ENCODE results near the gene ANKRD42. TPM values are rescaled to one million over a fixed set of nuclear protein-coding genes. Genes with fewer than 3 reads are reported as not detected.
"Not testable (repeated sequence)": the region's sequence is repeated elsewhere in the genome, so short reads cannot be mapped to it uniquely, and the experiment has no call there.

ANKRD42 gene
- total and polyA plus RNA-seq, 2 donors (not counting 3 experiments of a cell fraction or from before 2014, with no cell fraction given): 3.3 to 6.6 TPM

DNA sequence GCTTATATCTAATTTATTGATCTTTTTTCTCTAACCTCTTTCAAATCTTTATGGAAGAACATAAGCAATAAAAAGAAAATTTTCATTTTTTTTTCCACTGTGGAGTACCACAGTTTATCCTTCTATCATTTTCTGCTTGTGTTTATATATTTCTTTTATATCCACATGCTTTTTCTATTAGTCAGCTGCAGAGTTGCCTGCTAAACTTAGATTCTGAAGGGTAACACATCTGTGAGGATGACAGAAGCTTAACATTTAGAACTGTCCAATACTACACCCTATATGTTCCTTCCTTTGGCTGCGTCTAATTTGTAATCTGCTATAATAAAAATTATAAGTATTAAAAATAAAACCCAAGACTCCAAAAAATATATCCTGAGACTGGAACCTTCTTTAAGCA lies 71.8 kb downstream of the ANKRD42 start:
- intact Hi-C loops (cut with micrococcal nuclease): no loop called here
- Histone ChIP-seq H3K4me2 (ENCODE audit: insufficient read depth, low read length) (no peak overlapping the region), H3K9ac (replicated peaks; ENCODE audit: extremely low read depth, insufficient read depth, low read length) (no peak overlapping the region), H3K9me3 (replicated peaks; ENCODE audit: control insufficient read depth, insufficient read depth, low read length) (no peaks in the 10 kb centered on the region), H3K27ac (ENCODE audit: insufficient read depth, low read depth, low read length) (no peak overlapping the region), H3K4me3 (replicated peaks in 1 of 3; ENCODE audit: insufficient read depth in 1 of 3, low read depth in 1 of 3, low read length in 3 of 3) (no peak overlapping the region), H3K79me2 (ENCODE audit: control insufficient read depth, insufficient read depth, low read length) (no peaks in the 10 kb centered on the region), H3K4me1 (ENCODE audit: control insufficient read depth, extremely low read depth, insufficient read depth, low read length) (no peaks in the 10 kb centered on the region), H4K20me1 (replicated peaks; ENCODE audit: control insufficient read depth, extremely low read depth, insufficient read depth, low read length) (no peaks in the 10 kb centered on the region), H3K27me3 (ENCODE audit: control insufficient read depth in 2 of 2, insufficient read depth in 2 of 2, low read length in 2 of 2) (no peaks in the 10 kb centered on the region), H3K9me1 (replicated peaks; ENCODE audit: control insufficient read depth, extremely low read depth, insufficient read depth, low read length) (no peaks in the 10 kb centered on the region), H2AFZ (ENCODE audit: low read depth, low read length) (no peak overlapping the region), H3K36me3 (ENCODE audit: control insufficient read depth in 2 of 2, extremely low read depth in 1 of 2, insufficient read depth in 2 of 2, low read length in 2 of 2) (peaks cover 5% of the 10 kb centered on the region in 2 experiments)
- dilution Hi-C loops (cut with MboI; ENCODE audit: extremely low pct_ligation_motif_present, low sequenced_read_pairs): no loop called here
- FAIRE-seq (no peak), DNase-seq (ENCODE audit: low read depth, low spot score) (no peak)
- CTCF ChIA-PET: interaction anchor here (0.7 to 1.0 kb wide), 2 partner anchors 11 to 15 kb away, joined by 3 read pairs; no protein-coding TSS in a partner anchor
- POLR2A ChIA-PET: no interaction called here
- no TSS peak for BruUV-seq (replicated peaks)
- TF ChIP-seq FOS (IDR thresholded peaks at IDR 0.05; ENCODE audit: borderline replicate concordance, insufficient read depth, low read length) (no peak), POLR2A (IDR thresholded peaks at IDR 0.05; ENCODE audit: low read depth, low read length) (no peak), GATA2 (IDR thresholded peaks at IDR 0.05; ENCODE audit: insufficient read depth, insufficient read length, low read depth, low read length) (no peak)
- TF ChIP-seq, protein P1, sequence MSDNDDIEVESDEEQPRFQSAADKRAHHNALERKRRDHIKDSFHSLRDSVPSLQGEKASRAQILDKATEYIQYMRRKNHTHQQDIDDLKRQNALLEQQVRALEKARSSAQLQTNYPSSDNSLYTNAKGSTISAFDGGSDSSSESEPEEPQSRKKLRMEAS (IDR thresholded peaks at IDR 0.05; ENCODE audit: insufficient read depth, insufficient read length): no peak
- TF ChIP-seq, protein P2, sequence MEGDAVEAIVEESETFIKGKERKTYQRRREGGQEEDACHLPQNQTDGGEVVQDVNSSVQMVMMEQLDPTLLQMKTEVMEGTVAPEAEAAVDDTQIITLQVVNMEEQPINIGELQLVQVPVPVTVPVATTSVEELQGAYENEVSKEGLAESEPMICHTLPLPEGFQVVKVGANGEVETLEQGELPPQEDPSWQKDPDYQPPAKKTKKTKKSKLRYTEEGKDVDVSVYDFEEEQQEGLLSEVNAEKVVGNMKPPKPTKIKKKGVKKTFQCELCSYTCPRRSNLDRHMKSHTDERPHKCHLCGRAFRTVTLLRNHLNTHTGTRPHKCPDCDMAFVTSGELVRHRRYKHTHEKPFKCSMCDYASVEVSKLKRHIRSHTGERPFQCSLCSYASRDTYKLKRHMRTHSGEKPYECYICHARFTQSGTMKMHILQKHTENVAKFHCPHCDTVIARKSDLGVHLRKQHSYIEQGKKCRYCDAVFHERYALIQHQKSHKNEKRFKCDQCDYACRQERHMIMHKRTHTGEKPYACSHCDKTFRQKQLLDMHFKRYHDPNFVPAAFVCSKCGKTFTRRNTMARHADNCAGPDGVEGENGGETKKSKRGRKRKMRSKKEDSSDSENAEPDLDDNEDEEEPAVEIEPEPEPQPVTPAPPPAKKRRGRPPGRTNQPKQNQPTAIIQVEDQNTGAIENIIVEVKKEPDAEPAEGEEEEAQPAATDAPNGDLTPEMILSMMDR (IDR thresholded peaks at IDR 0.05; ENCODE audit: extremely low read depth in 1 of 2, insufficient read depth in 1 of 2, low read depth in 1 of 2, low read length in 2 of 2): no peak

DNA sequence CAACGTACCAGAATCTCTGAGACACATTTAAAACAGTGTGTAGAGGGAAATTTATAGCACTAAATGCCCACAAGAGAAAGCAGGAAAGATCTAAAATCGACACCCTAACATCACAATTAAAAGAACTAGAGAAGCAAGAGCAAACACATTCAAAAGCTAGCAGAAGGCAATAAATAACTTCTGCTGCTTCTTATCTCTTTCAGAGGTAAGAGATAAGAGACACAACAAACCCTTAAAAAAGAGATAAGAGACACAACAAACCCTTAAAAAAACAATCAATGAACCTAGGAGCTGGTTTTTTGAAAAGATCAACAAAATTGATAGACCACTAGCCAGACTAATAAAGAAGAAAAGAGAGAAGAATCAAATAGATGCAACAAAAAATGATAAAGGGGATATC lies 75.6 kb downstream of the ANKRD42 start:
- H3K27ac ChIP-seq (ENCODE audit: insufficient read depth, low read depth, low read length); H2AFZ ChIP-seq (ENCODE audit: low read depth, low read length); H3K4me1 ChIP-seq (ENCODE audit: control insufficient read depth, extremely low read depth, insufficient read depth, low read length); H3K4me2 ChIP-seq (ENCODE audit: insufficient read depth, low read length); DNase-seq (ENCODE audit: low read depth, low spot score); H3K9me3 ChIP-seq (replicated peaks; ENCODE audit: control insufficient read depth, insufficient read depth, low read length); H3K27me3 ChIP-seq (ENCODE audit: control insufficient read depth in 2 of 2, insufficient read depth in 2 of 2, low read length in 2 of 2); dilution Hi-C loops (cut with MboI; ENCODE audit: extremely low pct_ligation_motif_present, low sequenced_read_pairs); H3K9ac ChIP-seq (replicated peaks; ENCODE audit: extremely low read depth, insufficient read depth, low read length); H4K20me1 ChIP-seq (replicated peaks; ENCODE audit: control insufficient read depth, extremely low read depth, insufficient read depth, low read length); H3K79me2 ChIP-seq (ENCODE audit: control insufficient read depth, insufficient read depth, low read length); H3K9me1 ChIP-seq (replicated peaks; ENCODE audit: control insufficient read depth, extremely low read depth, insufficient read depth, low read length); POLR2A ChIA-PET; BruUV-seq (replicated peaks); H3K4me3 ChIP-seq (replicated peaks in 1 of 3; ENCODE audit: insufficient read depth in 1 of 3, low read depth in 1 of 3, low read length in 3 of 3); CTCF ChIA-PET; FAIRE-seq; intact Hi-C loops (cut with micrococcal nuclease): not testable (repeated sequence)
- peaks cover 10 to 16% of the 10 kb centered on the region in 2 experiments for H3K36me3 ChIP-seq (ENCODE audit: control insufficient read depth in 2 of 2, extremely low read depth in 1 of 2, insufficient read depth in 2 of 2, low read length in 2 of 2)

DNA sequence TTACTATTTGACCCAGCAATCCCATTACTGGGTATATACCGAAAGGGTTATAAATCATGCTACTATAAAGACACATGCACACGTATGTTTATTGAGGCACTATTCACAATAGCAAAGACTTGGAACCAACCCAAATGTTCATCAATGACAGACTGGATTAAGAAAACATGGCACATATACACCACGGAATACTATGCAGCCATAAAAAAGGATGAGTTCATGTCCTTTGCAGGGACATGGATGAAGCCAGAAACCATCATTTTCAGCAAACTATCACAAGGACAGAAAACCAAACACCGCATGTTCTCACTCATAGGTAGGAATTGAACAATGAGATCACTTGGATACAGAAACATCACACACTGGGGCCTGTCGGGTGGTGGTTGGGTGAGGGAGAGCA lies 78.2 kb downstream of the ANKRD42 start:
- BruUV-seq (replicated peaks); H2AFZ ChIP-seq (ENCODE audit: low read depth, low read length); dilution Hi-C loops (cut with MboI; ENCODE audit: extremely low pct_ligation_motif_present, low sequenced_read_pairs); intact Hi-C loops (cut with micrococcal nuclease); H3K27ac ChIP-seq (ENCODE audit: insufficient read depth, low read depth, low read length); H3K4me1 ChIP-seq (ENCODE audit: control insufficient read depth, extremely low read depth, insufficient read depth, low read length); H4K20me1 ChIP-seq (replicated peaks; ENCODE audit: control insufficient read depth, extremely low read depth, insufficient read depth, low read length); H3K9ac ChIP-seq (replicated peaks; ENCODE audit: extremely low read depth, insufficient read depth, low read length); H3K27me3 ChIP-seq (ENCODE audit: control insufficient read depth in 2 of 2, insufficient read depth in 2 of 2, low read length in 2 of 2); DNase-seq (ENCODE audit: low read depth, low spot score); H3K4me3 ChIP-seq (replicated peaks in 1 of 3; ENCODE audit: insufficient read depth in 1 of 3, low read depth in 1 of 3, low read length in 3 of 3); H3K9me1 ChIP-seq (replicated peaks; ENCODE audit: control insufficient read depth, extremely low read depth, insufficient read depth, low read length); POLR2A ChIA-PET; H3K79me2 ChIP-seq (ENCODE audit: control insufficient read depth, insufficient read depth, low read length); H3K4me2 ChIP-seq (ENCODE audit: insufficient read depth, low read length); H3K9me3 ChIP-seq (replicated peaks; ENCODE audit: control insufficient read depth, insufficient read depth, low read length); CTCF ChIA-PET; FAIRE-seq: not testable (repeated sequence)
- H3K36me3 ChIP-seq (ENCODE audit: control insufficient read depth in 2 of 2, extremely low read depth in 1 of 2, insufficient read depth in 2 of 2, low read length in 2 of 2): peaks cover 4 to 13% of the 10 kb centered on the region in 2 experiments
